ENCODE measurements around the gene UBR3.

Gene UBR3

DNA sequence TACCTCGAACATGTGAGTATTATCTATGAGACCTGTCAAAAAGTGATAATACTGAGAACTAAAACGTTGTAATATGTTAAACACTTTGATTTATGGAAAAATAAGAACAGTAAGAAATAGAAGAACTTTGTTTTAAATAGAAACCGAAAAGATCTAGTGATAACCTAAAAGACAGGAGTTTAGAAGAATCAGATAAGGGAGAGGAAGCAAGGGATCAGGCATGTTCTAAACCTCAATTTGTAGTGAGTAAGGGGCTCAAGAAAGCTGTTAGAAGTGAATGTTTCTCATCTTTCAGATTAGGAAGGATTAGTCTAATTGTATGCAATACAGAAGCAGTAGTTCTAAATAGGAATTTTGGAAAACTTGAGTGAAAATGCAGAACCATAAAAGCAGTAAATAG lies 182.0 kb downstream of the UBR3 start:
- DNase-seq, result no peak

DNA sequence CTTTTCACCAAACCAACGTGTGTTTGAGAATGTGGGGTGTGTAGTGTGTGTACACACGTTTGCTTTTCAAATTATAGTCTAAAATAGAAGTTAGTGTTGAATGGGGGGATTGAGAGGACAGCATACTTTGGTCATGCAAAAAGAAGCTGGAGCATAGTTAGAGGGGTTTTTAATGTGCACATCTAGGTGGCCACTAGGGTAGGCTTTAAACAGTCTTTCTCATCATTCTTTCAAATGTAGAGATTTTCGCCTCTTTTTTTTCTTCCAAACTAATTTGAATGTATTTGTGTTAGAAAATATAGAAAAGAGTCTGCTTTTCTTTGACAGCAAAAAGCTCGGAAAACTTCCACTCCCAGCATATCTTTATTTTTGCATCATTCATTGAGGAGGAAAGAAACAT lies 185.5 kb downstream of the UBR3 start:
- DNase-seq, result no peak

DNA sequence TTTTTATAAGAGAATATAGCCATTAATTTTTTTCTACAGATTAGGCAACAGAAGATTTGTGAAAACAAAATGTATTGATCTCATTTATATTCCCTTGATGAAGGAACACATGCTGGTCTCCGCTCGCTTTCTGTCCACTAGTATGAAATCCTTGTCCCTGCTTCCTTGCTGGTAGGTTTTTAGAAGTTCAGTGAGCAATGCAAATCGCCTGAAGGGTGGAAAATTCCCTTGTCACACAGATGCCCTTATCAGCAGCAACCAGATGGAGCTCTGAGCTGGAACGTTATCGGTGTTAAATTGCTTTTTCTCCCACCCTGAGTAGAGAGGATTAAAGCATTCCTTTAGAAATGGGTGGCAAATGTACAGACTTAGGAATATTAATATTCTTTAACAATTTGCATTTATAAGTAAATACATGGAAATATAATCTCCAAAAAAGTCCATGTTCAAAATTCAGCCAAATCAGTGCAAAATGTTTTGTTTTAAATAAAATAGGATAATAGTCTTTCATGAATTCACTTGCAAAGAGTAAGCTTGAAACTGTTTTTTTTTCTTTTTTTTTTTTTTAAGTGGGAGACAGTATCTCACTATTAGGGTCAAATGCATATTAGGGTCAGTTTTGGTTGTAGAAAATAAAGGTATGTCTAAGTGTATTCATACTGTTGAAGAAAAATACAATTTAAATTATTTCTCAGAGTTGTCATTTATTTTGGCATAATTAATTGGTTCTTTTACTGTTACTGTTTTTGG lies 186.7 kb downstream of the UBR3 start:
- no peak for DNase-seq

DNA sequence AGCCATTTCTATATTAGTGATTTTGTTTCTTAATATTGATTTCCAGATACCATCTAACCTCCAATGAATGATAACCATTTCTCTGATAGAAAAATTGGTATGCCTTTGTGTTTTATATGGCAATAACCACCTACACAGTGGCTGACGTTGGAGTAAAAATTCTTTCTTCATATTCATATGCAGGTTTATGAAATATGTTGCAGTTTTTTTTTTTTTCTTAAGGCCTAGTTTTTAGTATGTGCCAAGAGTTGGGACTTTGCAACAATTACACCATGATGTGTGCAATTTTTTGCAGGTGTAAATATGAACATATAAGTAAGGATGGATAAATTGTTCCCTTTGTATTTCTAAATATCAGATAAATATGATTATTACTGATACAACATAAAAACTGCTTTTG lies 187.5 kb downstream of the UBR3 start:
- no peak for DNase-seq

DNA sequence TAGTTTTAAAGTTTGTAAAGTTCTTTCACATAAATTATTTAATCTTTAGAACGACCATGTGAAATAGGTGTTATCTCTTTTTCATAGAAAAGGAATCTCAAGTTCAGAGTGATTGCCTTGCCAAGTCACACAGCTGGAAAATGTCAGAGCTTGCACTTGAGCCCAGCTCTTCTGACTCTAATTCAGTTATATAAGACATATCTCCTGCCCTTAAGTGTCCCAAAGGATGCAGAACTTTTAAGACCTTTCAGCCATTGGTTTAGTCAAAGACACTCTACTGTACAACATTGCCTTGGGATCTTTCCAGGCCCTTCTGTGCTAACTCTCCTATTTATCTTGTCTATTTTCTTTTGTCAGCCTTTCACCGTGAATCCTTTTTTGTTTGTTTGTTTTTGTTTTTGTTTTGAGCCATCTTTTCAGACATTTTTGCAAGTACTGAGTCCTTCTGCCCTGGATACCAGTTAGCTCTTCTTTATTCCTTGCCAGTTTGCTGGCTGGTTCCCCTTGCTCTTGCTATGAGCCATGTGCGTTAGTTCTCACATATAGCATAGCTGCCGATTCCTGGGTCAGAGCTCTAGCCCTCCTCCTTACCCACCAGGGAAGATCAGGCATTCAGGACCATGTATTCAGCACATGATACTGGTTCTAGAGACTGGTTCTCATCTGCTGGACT lies 190.7 kb downstream of the UBR3 start:
- no peak for DNase-seq

DNA sequence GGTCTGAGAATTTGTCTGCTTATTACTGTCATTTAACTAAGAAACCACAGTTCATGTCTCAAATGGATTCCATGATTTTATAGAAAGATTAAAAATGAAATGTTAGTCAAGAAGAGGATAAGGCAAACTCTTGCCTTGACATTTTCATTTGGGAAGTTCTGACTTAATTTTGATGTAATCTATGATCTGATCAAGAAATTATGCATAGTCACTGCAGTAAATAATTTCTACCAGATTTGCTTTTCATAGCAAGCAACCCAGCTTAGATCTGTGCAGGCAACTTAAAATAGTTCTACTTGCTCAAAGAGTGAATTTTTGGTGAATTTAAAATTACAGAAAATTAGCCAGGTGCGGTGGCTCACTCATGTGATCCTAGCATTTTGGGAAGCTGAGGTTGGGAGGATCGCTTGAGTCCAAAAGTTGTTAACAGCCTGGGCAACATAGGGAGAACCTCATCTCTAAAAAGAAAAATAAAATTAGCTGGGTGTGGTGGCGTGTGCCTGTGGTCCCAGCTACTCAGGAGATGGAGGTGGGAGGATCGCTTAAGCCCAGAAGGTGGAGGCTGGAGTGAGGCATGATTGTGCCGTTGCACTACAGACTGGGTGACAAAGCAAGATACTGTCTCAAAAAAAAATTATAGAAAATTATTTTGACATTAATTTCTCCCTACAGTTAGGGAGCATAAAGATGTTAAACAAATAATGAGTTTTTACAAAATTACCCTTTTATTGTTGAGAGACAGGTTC lies 192.0 kb downstream of the UBR3 start:
- DNase-seq, result no peak

DNA sequence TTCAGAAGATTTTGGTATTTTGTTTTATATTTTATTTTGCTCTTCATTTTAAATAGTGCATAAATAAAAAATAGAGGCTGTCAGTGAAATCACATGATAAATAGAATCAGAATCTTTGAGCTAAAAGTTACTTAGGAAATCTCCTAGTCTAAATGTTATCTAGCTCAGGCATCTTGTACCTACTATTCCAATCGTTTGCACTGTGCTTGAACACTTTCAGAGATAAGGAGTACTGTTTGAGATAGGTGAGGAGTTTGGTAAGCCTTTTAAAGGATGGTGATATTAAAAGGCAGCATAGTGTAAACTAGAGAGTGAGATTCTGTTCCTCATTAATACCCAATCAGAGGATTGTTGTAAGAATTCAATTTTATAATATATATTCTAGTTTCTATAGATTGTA lies 193.5 kb downstream of the UBR3 start:
- no peak for DNase-seq

DNA sequence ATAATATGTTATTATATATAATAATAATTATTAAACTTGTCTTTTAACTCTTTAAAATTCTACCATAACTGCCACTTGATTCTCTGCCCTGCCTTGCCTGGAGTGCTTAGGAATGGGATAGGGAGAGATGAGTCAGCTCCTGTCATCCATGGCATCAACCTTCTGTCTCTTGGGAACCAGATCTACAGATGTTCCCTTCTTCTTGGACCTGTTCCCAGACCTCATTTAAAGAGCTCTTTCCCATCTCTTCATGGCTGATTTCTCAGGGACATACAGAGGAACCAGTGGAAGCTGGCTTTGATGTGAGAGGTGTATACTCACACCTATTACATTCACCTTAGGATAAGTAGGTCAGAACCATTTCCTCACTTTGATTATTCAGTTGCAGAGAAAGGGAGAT lies 195.4 kb downstream of the UBR3 start:
- no peak for DNase-seq

DNA sequence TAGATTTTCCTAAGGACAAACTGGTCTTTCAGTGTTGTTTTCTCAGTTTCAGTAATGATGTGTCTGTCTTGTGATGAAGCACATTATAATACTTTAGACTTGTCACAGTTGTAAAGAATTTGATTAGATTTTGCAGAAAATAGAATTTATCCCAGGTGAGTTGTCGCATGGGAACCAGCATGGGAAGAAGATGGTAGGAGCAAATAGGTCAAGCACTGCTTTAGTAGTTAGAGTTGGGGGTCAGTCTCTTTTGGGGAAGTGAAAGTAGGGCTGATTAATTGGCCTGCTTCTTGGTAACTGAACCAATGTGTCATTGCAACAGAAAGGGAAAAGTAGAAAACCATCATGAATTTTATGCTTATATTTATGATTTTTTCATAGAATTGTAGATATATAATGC lies 197.5 kb downstream of the UBR3 start:
- DNase-seq, result no peak

DNA sequence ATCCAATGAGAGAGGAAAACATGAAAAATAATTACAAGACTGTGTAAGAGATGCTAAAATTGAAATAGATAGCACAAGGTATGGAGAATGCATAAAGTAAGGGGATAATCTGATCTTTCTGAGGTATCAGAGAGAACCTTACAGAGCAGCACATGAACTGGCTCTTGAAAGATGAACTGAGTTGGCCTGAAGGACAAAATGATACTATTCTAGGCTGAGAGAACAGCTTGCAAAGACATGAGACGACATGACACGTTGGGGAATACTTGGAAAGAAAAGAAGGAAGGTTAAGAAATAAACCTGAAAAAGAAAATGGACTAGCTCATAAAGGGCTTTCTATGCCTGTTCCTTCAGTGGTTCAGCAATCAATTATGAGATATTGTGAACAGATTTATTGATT lies 198.0 kb downstream of the UBR3 start:
- DNase-seq, result no peak

DNA sequence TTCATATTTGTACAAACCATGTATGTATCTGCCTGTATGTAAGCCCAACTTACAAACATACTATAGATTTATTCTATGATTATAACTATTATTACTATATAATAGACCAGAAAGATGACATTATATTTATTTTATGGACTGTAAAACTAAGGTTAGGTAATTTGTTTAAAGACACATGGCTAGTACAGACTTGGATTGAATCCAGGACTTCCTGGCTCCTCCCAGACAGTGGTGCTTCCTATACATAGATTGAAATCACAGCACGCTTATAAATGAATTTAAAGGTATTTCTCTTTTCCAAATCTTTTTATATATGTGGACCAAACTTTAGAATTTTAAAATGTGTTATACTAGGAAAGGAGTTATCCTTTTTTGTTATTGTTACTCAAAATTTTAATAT lies 199.1 kb downstream of the UBR3 start:
- no peak for DNase-seq

DNA sequence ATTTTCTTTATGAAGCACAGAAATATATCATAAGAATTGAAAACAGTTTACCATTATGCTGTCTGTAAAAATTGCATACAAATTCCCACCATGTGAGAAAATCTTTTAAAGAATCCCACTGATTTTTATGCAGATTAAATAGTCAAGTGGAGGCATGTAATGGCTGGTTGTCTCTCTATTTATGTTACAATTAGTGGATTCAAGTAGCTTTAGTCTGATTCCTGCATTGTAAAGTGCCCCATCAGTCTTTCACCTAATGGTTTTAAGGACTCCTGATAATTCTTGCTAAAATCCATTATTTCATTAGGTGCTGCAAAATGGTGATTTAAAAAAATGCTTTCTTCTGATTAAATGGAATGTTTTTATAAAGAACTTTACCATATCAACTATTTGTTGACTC lies 202.3 kb downstream of the UBR3 start:
- DNase-seq, result no peak

DNA sequence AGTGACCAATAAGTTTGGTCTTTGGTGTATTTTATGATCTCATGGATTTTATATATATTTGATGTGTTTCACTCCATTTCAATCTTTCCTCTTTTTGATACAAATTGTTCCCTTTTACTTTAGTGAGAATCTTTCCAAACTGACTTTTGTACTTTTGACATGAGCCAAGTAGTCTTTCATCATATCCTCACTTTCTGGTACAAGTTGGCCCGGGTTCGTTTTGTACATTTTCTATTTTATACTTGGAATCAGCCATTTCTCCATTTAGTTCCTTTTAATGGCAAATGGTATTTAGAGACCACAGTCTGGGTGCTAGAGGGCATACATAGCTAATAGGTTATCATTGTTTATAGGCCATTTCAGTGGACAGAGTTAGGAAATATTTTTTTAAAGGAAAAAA lies 202.8 kb downstream of the UBR3 start:
- no peak for DNase-seq

DNA sequence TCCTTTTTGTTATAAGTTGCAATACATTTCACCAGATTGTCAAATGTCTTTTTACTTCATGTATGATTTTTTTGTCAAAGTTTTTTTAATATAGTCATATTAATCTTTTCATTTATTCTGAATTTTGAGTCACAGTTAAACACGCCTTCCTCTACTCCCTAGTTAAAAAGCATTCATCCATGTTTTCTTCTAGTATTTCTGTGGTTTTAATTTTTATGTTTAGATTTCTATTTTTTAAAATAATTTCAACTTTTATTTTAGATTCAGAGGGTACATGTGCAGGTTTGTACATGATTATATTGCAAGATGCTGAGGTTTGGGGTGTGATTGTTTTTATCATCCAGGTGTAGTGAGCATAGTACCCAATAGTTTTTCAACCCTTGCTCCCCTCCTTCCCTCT lies 204.0 kb downstream of the UBR3 start:
- no peak for DNase-seq

DNA sequence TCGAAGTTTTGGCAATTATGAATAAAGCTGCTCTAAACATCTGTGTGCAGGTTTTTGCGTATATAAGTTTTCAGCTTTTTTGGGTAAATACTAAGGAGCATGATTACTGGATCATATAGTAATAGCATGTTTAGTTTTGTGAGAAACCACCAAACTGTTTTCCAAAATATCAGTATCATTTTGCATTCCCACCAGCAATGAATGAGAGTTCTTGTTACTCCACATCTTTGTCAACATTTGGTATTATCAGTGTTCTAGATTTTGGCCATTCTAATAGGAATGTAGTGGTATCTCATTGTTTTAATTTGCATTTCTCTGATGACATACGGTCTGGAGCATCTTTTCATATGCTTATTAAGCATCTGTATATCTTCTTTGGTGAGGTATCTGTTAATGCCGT lies 207.3 kb downstream of the UBR3 start:
- no peak for DNase-seq

DNA sequence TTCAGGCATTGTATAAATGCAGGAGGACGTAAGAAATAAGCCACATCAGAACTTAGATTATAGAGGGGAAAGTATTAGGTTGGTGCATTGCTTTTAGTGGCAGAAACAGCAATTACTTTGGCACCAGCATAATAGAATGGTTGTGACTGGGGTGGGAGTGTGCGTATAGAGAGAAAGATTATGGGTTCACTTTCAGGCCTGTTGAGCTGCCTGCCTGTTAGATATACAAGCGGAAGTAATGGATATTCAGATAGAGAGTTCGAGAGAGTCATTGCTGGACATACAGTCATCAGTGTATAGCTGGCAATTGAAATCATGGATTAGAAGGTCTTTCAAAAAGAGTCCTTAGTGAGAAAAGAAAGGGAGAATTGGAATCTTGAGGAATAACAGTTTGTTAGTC lies 211.5 kb downstream of the UBR3 start:
- no peak for DNase-seq

DNA sequence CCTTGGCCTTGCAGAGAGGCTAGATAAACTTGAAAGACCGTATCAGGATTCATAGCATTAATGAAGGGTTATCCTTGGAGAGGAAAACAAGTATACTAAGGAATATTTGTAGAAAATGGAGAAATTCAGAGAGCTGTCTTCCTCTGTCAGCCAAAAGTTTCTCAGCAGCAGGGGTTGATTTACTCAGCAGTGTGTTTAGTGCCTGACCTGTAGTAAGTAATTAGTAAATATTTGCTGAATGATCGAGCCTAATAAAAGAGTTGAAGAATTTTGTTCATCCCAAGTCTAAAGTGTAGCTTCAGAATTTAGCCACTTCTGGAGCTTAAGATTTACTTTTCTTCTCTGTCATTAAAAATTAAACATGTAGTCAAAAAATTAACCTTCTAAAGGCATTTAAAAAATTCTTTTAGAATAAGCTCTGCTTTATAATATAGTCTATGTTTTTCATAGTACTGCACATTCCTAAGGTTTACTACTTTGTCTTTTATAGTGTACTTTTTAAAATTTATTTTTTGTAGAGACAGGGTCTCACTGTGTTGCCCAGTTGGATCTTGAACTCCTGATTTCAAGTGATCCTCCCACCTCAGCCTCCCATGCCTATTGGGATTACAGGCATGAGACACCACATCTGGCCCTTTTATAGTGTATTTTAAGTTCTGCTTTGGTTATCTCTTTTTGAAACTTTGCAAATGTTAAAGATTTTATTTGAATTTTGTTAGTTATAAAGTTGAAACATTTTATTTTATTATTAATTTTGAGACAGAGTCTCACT lies 212.3 kb downstream of the UBR3 start:
- no peak for DNase-seq

DNA sequence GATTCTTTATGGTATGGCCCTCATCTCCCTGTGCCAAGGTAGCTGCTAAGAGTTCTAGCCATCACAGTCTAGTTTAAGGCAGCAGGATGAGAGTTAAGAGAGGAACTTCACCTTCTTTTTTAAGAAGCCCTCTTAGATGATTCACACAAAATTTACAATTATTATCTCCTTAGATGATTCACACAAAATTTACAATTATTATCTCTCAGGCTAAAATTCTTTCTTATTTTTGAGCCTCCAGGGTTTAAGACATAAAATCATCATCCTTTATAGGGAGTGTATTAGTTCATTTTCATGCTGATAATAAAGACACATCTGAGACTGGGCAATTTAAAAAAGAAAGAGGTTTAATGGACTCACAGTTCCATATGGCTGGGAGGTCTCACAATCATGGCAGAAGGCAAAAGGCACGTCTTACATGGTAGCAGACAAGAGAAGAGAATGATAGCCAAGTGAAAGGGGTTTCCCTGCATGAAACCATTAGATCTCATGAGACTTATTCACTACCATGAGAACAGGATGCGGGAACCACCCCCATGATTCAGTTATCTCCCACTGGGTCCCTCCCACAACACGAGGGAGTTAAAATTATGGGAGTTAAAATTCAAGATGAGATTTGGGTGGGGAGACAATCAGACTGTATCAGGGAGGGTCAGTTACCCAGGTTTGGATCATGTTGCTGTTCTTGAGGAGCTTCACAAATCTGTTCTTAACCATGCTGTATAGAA lies 217.7 kb downstream of the UBR3 start:
- DNase-seq, result no peak

DNA sequence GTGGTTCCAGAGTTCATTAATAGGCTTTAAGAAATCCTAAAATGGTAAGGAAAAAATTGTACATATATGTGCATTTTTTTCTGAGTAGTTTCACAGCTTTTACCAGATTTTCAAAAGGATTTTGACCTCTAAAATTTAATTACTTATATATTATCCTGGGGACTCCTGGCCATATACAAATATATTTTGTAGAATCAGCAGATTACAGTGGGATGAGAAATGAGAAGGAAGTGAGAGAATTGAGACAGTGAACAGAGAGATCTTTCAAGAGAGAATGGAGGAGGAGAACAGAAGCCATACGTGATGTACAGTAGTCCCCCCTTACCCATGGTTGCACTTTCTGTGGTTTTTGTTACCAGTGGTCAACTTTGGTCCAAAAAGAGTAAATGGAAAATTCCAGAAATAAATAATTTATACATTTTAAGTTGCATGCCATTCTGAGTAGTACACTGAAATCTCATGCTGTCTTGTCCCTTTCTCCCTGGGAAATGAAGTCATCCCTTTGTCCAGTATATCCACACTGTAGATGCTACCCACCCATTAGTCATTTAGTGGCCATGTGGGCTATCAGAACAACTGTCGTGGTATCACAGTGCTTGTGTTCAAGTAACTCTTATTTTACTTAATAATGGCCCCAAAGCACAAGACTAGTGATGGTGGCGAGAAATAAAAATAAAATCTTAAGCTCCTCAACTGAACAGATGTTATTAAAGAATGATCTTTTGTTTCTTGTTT lies 220.2 kb downstream of the UBR3 start:
- no peak for DNase-seq

DNA sequence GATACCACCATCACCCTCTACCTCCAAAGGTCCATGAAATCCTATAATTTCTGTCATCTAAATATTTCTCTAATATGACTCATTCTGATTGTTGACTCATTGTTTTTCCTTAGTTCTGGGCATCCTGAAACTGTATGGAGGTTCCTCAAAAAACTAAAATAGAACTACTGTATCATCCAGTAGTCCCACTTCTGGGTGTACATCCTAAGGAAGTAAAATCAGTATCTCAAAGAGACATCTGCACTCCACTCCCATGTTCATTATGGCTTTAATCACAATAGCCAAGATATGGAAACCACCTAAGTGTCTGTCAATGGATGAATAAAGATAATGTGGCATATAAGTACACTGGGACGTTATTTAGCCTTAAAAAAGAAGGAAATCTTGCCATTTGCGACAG lies 224.9 kb downstream of the UBR3 start:
- DNase-seq, result no peak

DNA sequence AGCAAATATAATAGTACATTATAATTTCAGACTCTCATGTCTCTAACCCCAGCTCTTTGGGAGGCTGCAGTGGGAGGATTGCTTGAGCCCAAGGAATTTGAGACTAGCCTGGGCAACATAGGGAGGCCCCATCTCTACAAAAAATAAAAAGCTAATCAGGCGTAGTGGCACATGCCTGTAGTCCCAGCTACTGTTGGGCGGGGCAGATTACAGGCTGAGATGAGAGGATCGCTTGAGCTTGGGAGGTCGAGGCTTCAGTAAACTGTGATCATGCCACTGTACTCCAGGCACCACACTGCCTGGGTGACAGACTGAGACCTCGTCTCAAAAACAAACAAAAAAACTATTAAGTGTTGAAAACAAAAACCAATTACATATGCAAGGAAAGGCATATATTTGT lies 227.7 kb downstream of the UBR3 start:
- DNase-seq, result no peak

DNA sequence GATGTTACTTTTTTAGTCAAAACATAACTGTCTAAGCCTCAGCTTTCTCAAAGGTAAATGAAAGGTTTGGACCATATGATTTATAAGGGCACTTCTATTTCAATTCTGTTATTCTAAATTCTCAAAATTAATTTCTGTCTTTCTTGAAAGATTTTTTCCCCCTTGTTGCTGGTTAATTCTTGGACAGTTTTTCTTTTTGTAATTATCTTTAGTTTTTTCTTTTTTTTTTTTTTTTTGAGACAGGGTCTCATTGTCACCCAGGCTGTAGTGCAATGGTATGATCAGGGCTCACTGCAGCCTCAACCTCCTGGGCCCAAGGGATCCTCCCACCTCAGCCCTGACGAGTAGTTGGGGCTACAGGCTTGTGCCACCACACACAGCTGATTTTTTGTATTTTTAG lies 229.6 kb downstream of the UBR3 start:
- no peak for DNase-seq
